NCI-H128 (cell line): ENCODE data around the gene ALG14.
"Not testable (repeated sequence)": the region's sequence is repeated elsewhere in the genome, so short reads cannot be mapped to it uniquely, and the experiment has no call there.

ENCODE experiments used
- DNase-seq: peaks from one replicate; lab custom pipeline; 2025; ENCODE audit not compliant: unreplicated experiment; lab: John Stamatoyannopoulos, UW

The ALG14 gene

GRCh38 chr1:95072532-95073419 is at the start of gene ALG14:
TSS of gene ALG14 (minus strand) at chr1:95072951. CDS start at chr1:95072898, 53 bp downstream.
- peak; percentile 93 for DNase-seq

- DNase-seq: no peak
Measured at GRCh38 chr1:95122151-95122697, 49.5 kb upstream of the ALG14 start.

- no peak for DNase-seq
Measured at GRCh38 chr1:95119273-95119672, 46.5 kb upstream of the ALG14 start.

- DNase-seq: no peak
Measured at GRCh38 chr1:95118710-95119109, 46.0 kb upstream of the ALG14 start.

- DNase-seq: no peak
Measured at GRCh38 chr1:95118067-95118499, 45.3 kb upstream of the ALG14 start.

- no peak for DNase-seq
Measured at GRCh38 chr1:95117207-95118066, 44.7 kb upstream of the ALG14 start, which contains the start of gene TLCD4. TSS of gene TLCD4 (plus strand) at chr1:95117355. CDS start at chr1:95143902, 26,547 bp downstream.

- peak; percentile 67 for DNase-seq
Measured at GRCh38 chr1:95116580-95117206, 43.9 kb upstream of the ALG14 start.

- DNase-seq: no peak
Measured at GRCh38 chr1:95115708-95116137, 43.0 kb upstream of the ALG14 start.

GRCh38 chr1:95113684-95114083 is 40.9 kb upstream of the ALG14 start:
- no peak for DNase-seq

GRCh38 chr1:95111014-95111413 is 38.3 kb upstream of the ALG14 start:
- DNase-seq: no peak

- DNase-seq: no peak
Measured at GRCh38 chr1:95108792-95109191, 36.0 kb upstream of the ALG14 start.

GRCh38 chr1:95098196-95098595 is 25.4 kb upstream of the ALG14 start:
- DNase-seq: no peak

GRCh38 chr1:95097426-95097825 is 24.7 kb upstream of the ALG14 start:
- no peak for DNase-seq

- no peak for DNase-seq
Measured at GRCh38 chr1:95096218-95096841, 23.6 kb upstream of the ALG14 start.

- DNase-seq: no peak
Measured at GRCh38 chr1:95095833-95096217, 23.1 kb upstream of the ALG14 start.

- DNase-seq: no peak
Measured at GRCh38 chr1:95094923-95095322, 22.2 kb upstream of the ALG14 start.

- no peak for DNase-seq
Measured at GRCh38 chr1:95093296-95093695, 20.5 kb upstream of the ALG14 start.

- not testable (repeated sequence) for DNase-seq
Measured at GRCh38 chr1:95092891-95093290, 20.1 kb upstream of the ALG14 start.

- not testable (repeated sequence) for DNase-seq
Measured at GRCh38 chr1:95091290-95091689, 18.5 kb upstream of the ALG14 start.

GRCh38 chr1:95089650-95090287 is 17.0 kb upstream of the ALG14 start:
- DNase-seq: no peak
